Measurements from ENCODE around the gene NCK2.

NCK2 gene

DNA sequence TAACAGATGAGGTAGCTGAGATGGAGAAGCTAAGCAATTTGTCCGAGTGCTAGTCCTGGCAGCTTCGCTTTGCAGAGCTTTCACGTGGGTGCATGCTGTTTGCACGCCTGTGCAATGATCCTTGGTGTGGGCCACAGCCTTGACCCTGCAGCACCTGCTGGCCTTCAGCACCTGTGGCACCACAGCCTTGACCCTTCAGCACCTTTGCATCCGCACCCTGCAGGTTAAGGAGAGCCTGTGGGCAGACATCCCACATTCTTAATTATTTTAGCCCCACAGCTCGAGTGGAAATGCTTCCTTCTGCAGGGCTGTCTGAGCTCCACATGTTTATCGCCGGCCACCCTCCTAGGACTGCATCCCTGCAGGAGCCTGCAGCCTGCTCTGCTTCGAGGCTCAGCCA lies 19.3 kb downstream of the NCK2 start:
- Histone ChIP-seq H3K36me3 (ENCODE audit: insufficient read depth, low read length) (peaks cover 4% of the 10 kb centered on the region; the same call in 1 of the 2 replicates), H3F3A (ENCODE audit: low read depth) (no peaks in the 10 kb centered on the region), H3K79me2 (ENCODE audit: insufficient read depth, low read length) (peaks cover 89% of the 10 kb centered on the region), H3K4me2 (ENCODE audit: low read depth, low read length, poor library complexity, severe bottlenecking) (no peak overlapping the region), H3K4me3 (ENCODE audit: low read length, poor library complexity, severe bottlenecking) (no peak overlapping the region), H3K4me1 (ENCODE audit: insufficient read depth, low read length, poor library complexity, severe bottlenecking) (no peaks in the 10 kb centered on the region), H4K20me1 (ENCODE audit: insufficient read depth, low read length, poor library complexity, severe bottlenecking) (peaks cover 10% of the 10 kb centered on the region), H2AFZ (ENCODE audit: low read length) (no peak overlapping the region), H3K9me2 (replicated peaks; ENCODE audit: low read depth, low read length) (no peaks in the 10 kb centered on the region), H3K27me3 (ENCODE audit: insufficient read depth, low read length, poor library complexity, severe bottlenecking) (no peaks in the 10 kb centered on the region), H3K9ac (ENCODE audit: low read depth, low read length, poor library complexity, severe bottlenecking) (no peak overlapping the region), H3K9me3 (ENCODE audit: insufficient read depth, low read depth, low read length) (no peaks in the 10 kb centered on the region)
- TF ChIP-seq CTCF (conservative IDR thresholded peaks at IDR 0.05; ENCODE audit: low read length) (no peak), EZH2phosphoT487 (IDR thresholded peaks at IDR 0.05; ENCODE audit: borderline replicate concordance) (no peak)

GRCh38 chr2:105765415-105766299 lies 20.9 kb downstream of the NCK2 start:
- peaks cover 8% of the 10 kb centered on the region for H3K4me1 ChIP-seq (ENCODE audit: insufficient read depth, low read length, poor library complexity, severe bottlenecking)
- H3K9me2 ChIP-seq (replicated peaks; ENCODE audit: low read depth, low read length), result no peaks in the 10 kb centered on the region
- H3K4me2 ChIP-seq (ENCODE audit: low read depth, low read length, poor library complexity, severe bottlenecking), result no peak overlapping the region
- no peaks in the 10 kb centered on the region for H3F3A ChIP-seq (ENCODE audit: low read depth)
- no peaks in the 10 kb centered on the region for H3K9me3 ChIP-seq (ENCODE audit: insufficient read depth, low read depth, low read length)
- peaks cover 88% of the 10 kb centered on the region for H3K79me2 ChIP-seq (ENCODE audit: insufficient read depth, low read length)
- H3K36me3 ChIP-seq (ENCODE audit: insufficient read depth, low read length), result peaks cover 4% of the 10 kb centered on the region; the same call in 1 of the 2 replicates
- no peaks in the 10 kb centered on the region for H3K27me3 ChIP-seq (ENCODE audit: insufficient read depth, low read length, poor library complexity, severe bottlenecking)
- no peak for TF ChIP-seq CTCF (conservative IDR thresholded peaks at IDR 0.05; ENCODE audit: low read length)
- no peak for TF ChIP-seq EZH2phosphoT487 (IDR thresholded peaks at IDR 0.05; ENCODE audit: borderline replicate concordance)
- no peak overlapping the region for H3K4me3 ChIP-seq (ENCODE audit: low read length, poor library complexity, severe bottlenecking)
- peaks cover 17% of the 10 kb centered on the region for H4K20me1 ChIP-seq (ENCODE audit: insufficient read depth, low read length, poor library complexity, severe bottlenecking)
- H2AFZ ChIP-seq (ENCODE audit: low read length), result no peak overlapping the region
- H3K9ac ChIP-seq (ENCODE audit: low read depth, low read length, poor library complexity, severe bottlenecking), result no peak overlapping the region

DNA sequence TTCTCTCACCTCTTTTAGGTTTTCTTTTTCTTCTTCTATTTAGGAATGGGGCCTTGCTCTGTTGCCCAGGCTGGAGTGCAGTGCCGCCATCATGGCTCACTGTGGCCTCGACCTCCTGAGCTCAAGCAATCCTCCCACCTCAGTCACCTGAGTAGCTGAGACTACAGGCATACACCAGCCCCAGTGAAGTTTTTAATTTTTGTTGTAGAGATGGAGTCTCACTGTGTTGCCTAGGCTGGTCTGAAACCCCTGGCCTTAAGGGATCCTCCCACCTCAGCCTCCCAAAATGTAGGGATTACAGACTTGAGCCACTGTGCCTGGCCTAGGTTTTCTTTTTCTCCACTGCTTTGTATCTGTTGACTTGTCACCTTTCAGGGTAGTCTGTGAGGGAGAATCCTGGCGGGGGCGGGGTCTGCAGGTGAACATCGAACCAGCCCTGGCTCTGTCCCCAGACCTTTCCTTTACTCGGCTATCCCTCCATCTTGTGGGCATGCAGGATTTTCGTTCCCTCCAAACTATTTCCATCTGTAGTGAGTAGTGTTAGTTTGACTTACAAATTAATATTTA lies 21.7 kb downstream of the NCK2 start:
- H3K9me3 ChIP-seq (ENCODE audit: insufficient read depth, low read depth, low read length), result no peaks in the 10 kb centered on the region
- peaks cover 8% of the 10 kb centered on the region for H3K4me1 ChIP-seq (ENCODE audit: insufficient read depth, low read length, poor library complexity, severe bottlenecking)
- H3K79me2 ChIP-seq (ENCODE audit: insufficient read depth, low read length), result peaks cover 84% of the 10 kb centered on the region
- H3K27me3 ChIP-seq (ENCODE audit: insufficient read depth, low read length, poor library complexity, severe bottlenecking), result no peaks in the 10 kb centered on the region
- H3K9me2 ChIP-seq (replicated peaks; ENCODE audit: low read depth, low read length), result no peaks in the 10 kb centered on the region
- no peak overlapping the region for H3K9ac ChIP-seq (ENCODE audit: low read depth, low read length, poor library complexity, severe bottlenecking)
- no peaks in the 10 kb centered on the region for H3F3A ChIP-seq (ENCODE audit: low read depth)
- TF ChIP-seq CTCF (conservative IDR thresholded peaks at IDR 0.05; ENCODE audit: low read length) (no peak), EZH2phosphoT487 (IDR thresholded peaks at IDR 0.05; ENCODE audit: borderline replicate concordance) (no peak)
- H3K4me2 ChIP-seq (ENCODE audit: low read depth, low read length, poor library complexity, severe bottlenecking), result no peak overlapping the region
- H2AFZ ChIP-seq (ENCODE audit: low read length), result no peak overlapping the region
- H3K36me3 ChIP-seq (ENCODE audit: insufficient read depth, low read length), result peaks cover 4% of the 10 kb centered on the region; the same call in 1 of the 2 replicates
- H4K20me1 ChIP-seq (ENCODE audit: insufficient read depth, low read length, poor library complexity, severe bottlenecking), result peaks cover 12% of the 10 kb centered on the region
- no peak overlapping the region for H3K4me3 ChIP-seq (ENCODE audit: low read length, poor library complexity, severe bottlenecking)

All from Loucy (cell line).